HG03025 (cell line): ENCODE results near the gene THOC5.

Experiments used
- ATAC-seq: cut with Tn5 transposase; IDR thresholded peaks from one replicate; pipeline ENCODE4 v1.9.1; 2021; ENCODE audit warnings: mild to moderate bottlenecking, moderate library complexity; ENCODE audit not compliant: unreplicated experiment, low FRiP score

THOC5 gene

GRCh38 chr22:29478326-29479276 is 75.0 kb downstream of the THOC5 start:
- no peak for ATAC-seq

- ATAC-seq, result no peak
These were observed 75.7 kb downstream of the THOC5 start for GRCh38 chr22:29477723-29478318.

DNA sequence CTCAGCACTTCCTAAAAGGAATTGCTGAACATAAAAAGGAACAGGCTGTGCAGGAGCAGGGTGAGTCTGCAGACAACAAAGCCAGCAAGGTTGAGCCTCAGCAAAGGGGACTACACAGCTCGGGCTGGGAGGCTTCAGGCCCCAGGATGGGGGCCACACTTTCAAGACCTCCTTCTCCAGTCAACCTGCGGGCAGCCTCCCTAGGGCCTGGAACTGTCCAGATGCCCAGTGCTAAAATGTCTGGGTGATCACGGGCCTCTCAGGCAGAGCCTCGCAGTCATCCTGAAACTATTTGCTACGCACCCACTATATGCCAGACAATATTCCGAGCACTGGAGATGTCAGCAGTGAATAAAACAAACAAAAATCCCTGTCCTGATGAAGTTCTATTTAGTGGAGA is 77.4 kb downstream of the THOC5 start:
- ATAC-seq, result no peak

GRCh38 chr22:29475550-29475949 is 78.0 kb downstream of the THOC5 start:
- no peak for ATAC-seq

- ATAC-seq, result no peak
These were observed 80.6 kb downstream of the THOC5 start for GRCh38 chr22:29473001-29473400.

DNA sequence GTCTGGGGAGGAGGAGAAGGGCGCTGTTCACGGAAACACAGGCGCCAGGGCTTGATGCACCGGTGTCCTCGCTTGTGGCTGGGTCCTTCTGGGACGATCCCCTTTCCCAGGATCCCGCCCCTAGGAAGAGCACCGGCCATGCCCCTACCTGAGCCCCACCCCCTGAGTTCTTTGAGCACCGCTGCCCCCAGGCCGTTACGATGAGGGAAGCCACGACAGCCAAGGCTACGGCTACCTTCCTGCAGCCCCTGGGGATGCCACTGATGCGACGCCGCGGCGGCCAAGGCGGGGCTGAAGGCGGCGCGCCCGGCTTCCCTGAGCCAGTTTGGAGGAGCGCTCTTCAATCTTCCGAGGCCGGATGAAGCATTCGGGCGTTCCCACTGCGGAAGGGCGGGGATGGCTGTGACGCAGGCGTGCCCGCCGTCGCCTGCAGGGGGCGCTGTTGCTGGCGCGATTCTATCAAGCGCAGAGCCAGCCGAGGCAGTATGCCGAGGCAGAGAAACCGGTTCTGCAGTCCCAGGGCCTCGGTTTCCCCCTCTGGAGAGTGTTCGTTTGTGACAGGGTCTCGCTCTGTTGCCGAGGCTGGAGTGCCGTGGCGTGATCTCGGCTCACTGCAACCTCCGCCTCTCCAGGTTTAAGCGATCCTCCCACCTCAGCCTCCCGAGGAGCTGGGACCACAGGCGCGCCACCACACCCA is 83.2 kb downstream of the THOC5 start:
- ATAC-seq, result no peak

- no peak for ATAC-seq
These were observed 83.8 kb downstream of the THOC5 start for GRCh38 chr22:29469755-29470154.

DNA sequence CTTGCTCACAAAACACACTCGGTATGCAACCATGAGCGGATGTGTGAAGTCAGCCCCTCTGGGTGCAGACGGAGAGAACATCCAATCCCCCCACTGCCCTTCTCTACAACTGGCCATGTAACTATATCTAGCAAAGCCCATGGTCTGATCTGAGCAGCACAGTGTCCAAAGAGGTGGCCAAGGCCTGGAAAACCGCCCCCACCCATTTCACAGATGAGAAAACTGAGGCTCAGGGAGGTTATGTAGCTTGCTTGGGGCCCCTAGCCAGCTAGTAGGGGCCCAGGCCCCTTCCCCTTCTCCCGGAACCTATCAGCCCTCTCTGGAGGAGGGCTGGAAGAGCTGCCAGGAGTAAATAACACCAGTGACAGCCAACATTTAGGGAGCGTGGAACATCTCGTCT is 89.0 kb downstream of the THOC5 start:
- ATAC-seq, result no peak

DNA sequence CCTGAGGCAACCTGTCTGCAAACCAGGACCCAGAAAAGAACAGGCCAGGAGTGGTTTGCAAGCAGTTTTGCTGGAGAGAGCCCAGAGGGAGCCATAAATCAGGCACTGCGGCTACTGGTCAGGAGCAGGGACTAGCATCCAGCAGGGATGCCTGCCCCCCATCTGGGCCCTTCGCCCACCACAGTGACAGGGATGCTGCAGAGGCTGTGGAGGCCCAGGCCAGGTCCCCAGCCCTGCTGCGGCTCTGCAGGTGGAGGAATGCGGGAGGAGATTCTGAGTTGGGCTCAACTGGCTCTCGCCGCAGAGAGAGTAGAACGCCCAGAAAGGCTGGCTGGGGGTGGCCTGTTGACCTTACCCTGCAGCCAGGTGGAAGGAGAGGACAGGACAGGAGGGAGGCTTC is 89.9 kb downstream of the THOC5 start:
- ATAC-seq, result no peak

DNA sequence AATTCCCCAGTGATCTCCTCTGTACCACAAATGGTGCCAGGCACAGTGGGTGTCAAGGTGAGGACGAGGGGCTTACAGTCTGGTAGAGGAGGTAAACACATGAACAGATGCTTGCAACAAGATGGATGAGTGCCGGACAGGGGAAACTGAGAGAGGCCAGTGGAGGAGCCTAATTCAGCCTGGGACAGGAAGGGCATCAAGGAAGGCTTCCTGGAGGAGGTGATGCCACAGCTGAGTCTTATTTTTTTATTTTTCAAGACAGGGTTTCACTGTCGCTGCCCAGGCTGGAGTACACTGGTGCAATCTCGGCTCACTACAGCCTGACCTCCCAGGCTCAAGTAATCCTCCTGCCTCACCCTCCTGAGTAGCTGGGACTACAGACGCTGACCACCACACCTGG is 92.3 kb downstream of the THOC5 start:
- ATAC-seq, result no peak

DNA sequence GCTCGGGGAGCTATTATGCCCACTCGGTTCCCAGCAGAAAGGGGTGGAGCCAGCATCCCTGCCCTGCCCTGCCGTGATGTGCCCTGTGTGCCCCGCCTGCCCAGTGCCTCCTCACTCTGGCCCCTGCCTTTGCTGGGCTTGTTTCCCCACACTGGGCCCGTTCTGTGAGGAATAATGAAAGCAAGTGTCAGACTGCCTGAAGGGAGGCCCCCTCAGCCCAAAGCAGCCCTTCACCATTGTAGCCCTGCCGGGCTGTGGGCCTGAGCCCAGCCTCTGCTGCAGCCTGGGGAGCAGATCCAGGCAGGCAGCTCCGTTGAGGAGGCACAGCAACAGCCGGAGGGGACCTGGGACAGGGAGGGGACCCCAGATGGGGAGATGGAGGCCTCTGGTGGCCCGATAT is 93.8 kb downstream of the THOC5 start:
- no peak for ATAC-seq

DNA sequence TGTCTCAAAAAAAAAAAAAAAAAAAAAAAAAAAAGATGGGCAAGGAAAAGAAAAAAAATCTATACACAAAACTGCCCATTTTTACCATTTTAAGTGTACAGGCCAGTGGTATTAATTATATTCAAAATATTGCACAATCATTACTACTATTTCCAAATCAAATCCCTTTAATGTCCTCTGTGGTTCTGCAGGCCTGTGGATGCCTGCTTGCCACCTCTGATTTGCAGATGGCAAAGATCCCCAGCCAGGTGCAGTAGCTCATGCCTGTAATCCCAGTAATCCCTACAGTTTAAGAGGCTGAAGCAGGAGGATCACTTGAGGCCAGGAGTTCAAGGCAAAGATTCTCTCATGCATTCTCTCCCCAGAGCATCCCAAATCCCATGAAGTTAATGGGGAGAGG is 95.0 kb downstream of the THOC5 start:
- ATAC-seq, result no peak

- ATAC-seq, result no peak
These were observed 95.8 kb downstream of the THOC5 start for GRCh38 chr22:29457730-29458129.

DNA sequence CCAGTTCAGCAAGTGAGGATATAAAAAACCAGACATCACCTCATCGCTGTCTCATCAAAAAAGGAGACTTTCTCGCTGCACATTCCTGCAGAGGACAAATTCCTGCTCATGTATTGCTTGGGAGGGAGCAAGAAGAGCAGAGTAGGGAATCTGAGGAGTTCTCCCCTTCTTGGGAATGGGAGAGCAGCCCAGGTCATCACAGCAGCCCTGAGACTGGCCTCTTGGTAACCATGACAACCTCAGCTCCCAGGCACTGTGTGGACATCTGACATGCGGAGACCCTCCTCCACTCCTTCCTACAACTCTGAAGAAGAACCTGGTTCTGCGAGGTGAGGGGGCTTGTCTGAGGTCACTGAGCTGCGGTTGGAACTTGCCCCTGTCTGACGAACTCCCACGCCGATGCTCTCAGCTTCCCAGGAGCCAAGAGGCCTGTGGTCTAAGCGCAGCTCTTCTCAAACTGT is 97.3 kb downstream of the THOC5 start:
- no peak for ATAC-seq
